Tibial nerve (tissue), 3 donors: ENCODE results near the gene DOCK2.

ENCODE experiments used
- POLR2A ChIP-seq, 2 donors: fragments of 450-650 bp; IDR thresholded peaks; one replicate each; pipeline ENCODE4 v1.6.1; 2017; ENCODE audit warnings: antibody characterized with exemption in 2 of 2, mild to moderate bottlenecking in 2 of 2, moderate library complexity in 2 of 2
- TF ChIP-seq, protein P1 (sequence below), 5 experiments: fragments of 200-600 bp in 3 of 5; fragments of 450-650 bp in 2 of 5; sonication (generic) in 3 of 5; IDR thresholded peaks; one replicate each; pipeline ENCODE4 v1.5.1; 2016 to 2019; ENCODE audit warnings: antibody characterized with exemption in 5 of 5, mild to moderate bottlenecking in 3 of 5, moderate library complexity in 2 of 5

DNA sequence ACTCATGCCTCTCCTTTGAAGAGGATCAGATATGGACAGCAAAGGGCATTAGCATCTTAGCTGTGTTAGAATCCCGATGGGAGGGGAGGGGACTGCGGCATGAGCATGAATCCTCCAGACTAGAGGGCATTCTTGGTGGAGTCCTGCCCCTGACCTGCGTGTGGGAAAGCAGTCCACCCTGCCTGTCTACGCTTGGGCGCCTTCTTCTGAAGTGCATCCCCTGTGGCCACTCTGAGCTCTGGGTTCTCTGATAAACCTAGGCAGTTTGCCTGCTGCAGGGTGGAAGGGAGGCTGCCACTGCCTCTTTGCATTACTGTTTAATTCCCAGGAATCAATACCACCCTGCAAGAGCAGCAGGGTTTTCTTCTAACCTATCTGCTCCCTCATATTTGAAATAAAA is 173.9 kb downstream of the DOCK2 start:
- TF ChIP-seq, protein P1, sequence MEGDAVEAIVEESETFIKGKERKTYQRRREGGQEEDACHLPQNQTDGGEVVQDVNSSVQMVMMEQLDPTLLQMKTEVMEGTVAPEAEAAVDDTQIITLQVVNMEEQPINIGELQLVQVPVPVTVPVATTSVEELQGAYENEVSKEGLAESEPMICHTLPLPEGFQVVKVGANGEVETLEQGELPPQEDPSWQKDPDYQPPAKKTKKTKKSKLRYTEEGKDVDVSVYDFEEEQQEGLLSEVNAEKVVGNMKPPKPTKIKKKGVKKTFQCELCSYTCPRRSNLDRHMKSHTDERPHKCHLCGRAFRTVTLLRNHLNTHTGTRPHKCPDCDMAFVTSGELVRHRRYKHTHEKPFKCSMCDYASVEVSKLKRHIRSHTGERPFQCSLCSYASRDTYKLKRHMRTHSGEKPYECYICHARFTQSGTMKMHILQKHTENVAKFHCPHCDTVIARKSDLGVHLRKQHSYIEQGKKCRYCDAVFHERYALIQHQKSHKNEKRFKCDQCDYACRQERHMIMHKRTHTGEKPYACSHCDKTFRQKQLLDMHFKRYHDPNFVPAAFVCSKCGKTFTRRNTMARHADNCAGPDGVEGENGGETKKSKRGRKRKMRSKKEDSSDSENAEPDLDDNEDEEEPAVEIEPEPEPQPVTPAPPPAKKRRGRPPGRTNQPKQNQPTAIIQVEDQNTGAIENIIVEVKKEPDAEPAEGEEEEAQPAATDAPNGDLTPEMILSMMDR (IDR thresholded peaks at IDR 0.05): no peak
- no peak for TF ChIP-seq POLR2A (IDR thresholded peaks at IDR 0.05)
